ENCODE measurements around the gene CDC14A. TPM values are rescaled to one million over a fixed set of nuclear protein-coding genes. Genes with fewer than 3 reads are reported as not detected.
"Not testable (repeated sequence)": the region's sequence is repeated elsewhere in the genome, so short reads cannot be mapped to it uniquely, and the experiment has no call there.

Gene CDC14A
- polyA plus RNA-seq, 1 donor from 2014 or later: 11.5 TPM

DNA sequence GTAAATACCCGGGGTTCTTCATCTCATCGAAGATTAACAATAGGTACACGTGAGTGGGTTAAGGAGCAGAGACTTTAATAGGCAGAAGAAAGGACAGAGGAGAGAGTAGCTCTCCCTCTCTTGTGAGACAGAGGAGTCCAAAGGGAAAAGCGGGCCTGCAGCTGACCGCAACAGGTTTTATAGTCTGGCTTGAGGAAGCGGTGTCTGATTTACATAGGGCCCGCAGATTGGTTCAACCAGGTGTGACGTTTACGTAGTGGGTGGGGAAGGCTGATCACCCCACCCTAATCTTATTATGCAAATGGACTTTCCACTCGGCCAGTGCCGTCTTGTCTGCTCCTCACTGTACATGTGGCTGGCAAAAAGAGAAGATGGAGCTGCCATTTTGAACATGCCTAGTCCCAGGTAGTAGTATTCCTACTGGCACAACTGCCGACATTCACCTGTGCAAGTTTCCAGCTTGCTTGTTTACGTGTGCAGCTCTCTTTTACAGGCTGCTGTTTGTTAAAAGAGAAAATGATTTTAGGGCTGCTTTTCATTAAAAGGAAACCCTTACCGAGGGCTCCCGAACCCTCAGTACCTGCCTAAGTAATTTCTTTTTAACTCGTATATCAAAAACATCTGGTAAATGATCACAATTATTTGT, 10.6 kb downstream of the CDC14A start:
- peaks cover 15% of the 10 kb centered on the region for H3K36me3 Mint-ChIP-seq
- peaks cover 0 to 2% (median 0%) of the 10 kb centered on the region in 3 donors for H3K9me3 Mint-ChIP-seq
- H3K4me3 Mint-ChIP-seq: no peak overlapping the region
- H3K27ac Mint-ChIP-seq: no peak overlapping the region
- H3K4me1 Mint-ChIP-seq: peaks cover 36 to 52% (median 36%) of the 10 kb centered on the region in 3 donors
- H3K27me3 Mint-ChIP-seq: no peaks in the 10 kb centered on the region

DNA sequence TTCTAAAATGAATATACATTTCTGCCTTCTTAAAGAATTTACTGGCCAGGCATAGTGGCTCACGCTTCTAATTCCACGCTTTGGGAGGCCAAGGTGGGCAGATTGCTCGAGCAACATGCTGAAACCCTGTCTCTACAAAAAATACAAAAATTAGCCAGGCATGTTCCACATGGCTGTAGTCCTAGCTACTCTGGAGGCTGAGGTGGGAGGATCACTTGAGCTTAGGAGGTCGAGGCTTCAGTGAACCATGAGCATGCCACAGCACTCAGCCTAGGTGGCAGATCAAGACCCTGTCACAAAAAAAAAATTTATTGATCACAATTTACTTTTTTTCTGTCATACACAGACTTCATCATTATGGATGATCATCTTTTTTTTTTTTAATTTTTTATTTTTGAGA, 11.5 kb downstream of the CDC14A start:
- peaks cover 0 to 2% (median 0%) of the 10 kb centered on the region in 3 donors for H3K9me3 Mint-ChIP-seq
- H3K36me3 Mint-ChIP-seq: peaks cover 20% of the 10 kb centered on the region
- no peaks in the 10 kb centered on the region for H3K27me3 Mint-ChIP-seq
- H3K27ac Mint-ChIP-seq: no peak overlapping the region
- peaks cover 32 to 48% (median 36%) of the 10 kb centered on the region in 3 donors for H3K4me1 Mint-ChIP-seq
- no peak overlapping the region for H3K4me3 Mint-ChIP-seq

DNA sequence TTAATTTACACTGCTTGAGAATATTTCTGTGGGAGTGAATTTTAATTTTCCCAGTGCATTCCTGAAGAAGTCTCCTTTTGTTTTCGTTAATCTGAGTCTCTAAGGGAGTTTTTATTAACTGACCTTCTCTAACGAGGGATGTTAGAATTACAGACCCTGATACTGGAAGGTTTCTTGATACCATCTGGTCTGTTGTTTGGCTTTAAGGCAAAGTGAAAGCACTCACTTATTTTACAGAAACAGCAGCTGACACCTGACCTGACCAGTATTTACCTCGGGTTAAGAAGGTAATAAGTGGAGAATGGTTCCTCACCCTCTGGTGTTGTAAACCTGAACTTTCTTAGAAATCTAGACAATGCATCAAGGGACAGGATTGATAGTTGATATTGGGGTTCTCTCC, 12.4 kb downstream of the CDC14A start:
- Mint-ChIP-seq H3K36me3 (peaks cover 24% of the 10 kb centered on the region), H3K9me3 (peaks cover 0 to 2% (median 0%) of the 10 kb centered on the region in 3 donors), H3K4me1 (peaks cover 30 to 43% (median 33%) of the 10 kb centered on the region in 3 donors), H3K27ac (peak overlapping the region in 2 of 3 donors; percentile 33 to 80), H3K4me3 (no peak overlapping the region), H3K27me3 (no peaks in the 10 kb centered on the region)

DNA sequence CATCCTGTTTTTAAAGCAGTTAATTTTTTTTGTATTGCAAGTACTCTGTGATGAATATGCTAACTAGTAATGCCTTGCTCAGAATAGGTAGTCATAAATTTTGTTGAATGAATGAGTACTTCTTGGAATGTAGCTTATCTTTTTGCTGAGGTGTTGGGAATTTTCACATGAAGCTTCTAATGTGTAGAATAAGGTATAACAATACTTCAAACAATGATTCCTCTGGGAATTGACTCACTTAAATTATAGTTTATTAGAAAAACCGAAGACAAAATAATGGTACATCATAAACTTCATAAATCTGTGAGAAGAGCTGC, 13.9 kb downstream of the CDC14A start:
- peaks cover 24% of the 10 kb centered on the region for H3K36me3 Mint-ChIP-seq

DNA sequence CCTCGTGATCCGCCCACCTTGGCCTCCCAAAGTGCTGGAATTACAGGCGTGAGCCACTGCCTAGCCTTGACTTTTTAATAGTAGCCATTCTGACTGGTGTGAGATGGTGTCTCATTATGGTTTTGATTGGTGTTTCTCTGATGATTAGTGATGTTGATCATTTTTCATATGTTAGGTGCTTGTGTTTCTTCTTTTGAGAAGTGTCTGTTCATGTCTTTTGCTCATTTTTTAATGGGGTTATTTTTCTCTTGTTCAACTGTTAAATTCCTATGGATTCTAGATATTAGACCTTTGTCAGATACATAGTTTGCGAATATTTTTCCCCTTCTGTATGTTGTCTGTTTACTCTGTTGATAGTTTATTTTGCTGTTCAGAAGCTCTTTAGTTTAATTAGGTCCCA, 17.0 kb downstream of the CDC14A start:
- not testable (repeated sequence) for H3K4me3 Mint-ChIP-seq, H3K27ac Mint-ChIP-seq, H3K27me3 Mint-ChIP-seq, H3K9me3 Mint-ChIP-seq
- H3K36me3 Mint-ChIP-seq: peaks cover 19% of the 10 kb centered on the region
- peaks cover 35 to 47% (median 35%) of the 10 kb centered on the region in 3 donors for H3K4me1 Mint-ChIP-seq

More for the DNA sequence above, 13.9 kb downstream of the CDC14A start:
- Mint-ChIP-seq H3K9me3 (peaks cover 0 to 2% (median 0%) of the 10 kb centered on the region in 3 donors), H3K4me1 (peaks cover 35 to 47% (median 36%) of the 10 kb centered on the region in 3 donors), H3K4me3 (no peak overlapping the region), H3K27ac (peak overlapping the region in 2 of 3 donors; percentile 19 to 51), H3K27me3 (no peaks in the 10 kb centered on the region)

DNA sequence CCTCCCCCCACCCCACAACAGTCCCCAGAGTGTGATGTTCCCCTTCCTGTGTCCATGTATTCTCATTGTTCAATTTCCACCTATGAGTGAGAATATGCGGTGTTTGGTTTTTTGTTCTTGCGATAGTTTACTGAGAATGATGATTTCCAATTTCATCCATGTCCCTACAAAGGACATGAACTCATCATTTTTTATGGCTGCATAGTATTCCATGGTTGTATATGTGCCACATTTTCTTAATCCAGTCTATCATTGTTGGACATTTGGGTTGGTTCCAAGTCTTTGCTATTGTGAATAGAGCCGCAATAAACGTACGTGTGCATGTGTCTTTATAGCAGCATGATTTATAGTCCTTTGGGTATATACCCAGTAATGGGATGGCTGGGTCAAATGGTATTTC, 21.6 kb downstream of the CDC14A start:
- H3K4me3 Mint-ChIP-seq, H3K27me3 Mint-ChIP-seq, H3K27ac Mint-ChIP-seq, H3K9me3 Mint-ChIP-seq: not testable (repeated sequence)
- H3K4me1 Mint-ChIP-seq: peaks cover 24 to 44% (median 44%) of the 10 kb centered on the region in 3 donors
- H3K36me3 Mint-ChIP-seq: peaks cover 15% of the 10 kb centered on the region

DNA sequence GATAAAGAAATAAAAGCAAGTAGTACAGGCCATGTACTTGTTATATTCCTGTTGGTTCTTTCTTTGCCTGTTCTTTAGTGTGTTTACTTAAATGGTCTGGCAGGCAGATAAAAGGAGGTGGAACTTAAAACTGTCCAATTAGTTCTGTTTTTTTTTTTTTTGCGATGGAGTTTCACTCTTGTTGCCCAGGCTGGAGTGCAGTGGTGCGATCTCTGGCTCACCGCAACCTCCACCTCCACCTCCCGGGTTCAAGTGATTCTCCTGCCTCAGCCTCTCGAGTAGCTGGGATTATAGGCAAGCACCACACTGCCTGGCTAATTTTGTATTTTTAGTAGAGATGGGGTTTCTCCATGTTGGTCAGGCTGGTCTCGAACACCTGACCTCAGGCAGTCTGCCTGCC, 24.6 kb downstream of the CDC14A start:
- H3K36me3 Mint-ChIP-seq: peaks cover 21% of the 10 kb centered on the region
- H3K27me3 Mint-ChIP-seq, H3K4me3 Mint-ChIP-seq, H3K9me3 Mint-ChIP-seq: not testable (repeated sequence)
- peak overlapping the region in 1 of 3 donors; percentile 83 for H3K27ac Mint-ChIP-seq
- H3K4me1 Mint-ChIP-seq: peaks cover 20 to 46% (median 46%) of the 10 kb centered on the region in 3 donors

DNA sequence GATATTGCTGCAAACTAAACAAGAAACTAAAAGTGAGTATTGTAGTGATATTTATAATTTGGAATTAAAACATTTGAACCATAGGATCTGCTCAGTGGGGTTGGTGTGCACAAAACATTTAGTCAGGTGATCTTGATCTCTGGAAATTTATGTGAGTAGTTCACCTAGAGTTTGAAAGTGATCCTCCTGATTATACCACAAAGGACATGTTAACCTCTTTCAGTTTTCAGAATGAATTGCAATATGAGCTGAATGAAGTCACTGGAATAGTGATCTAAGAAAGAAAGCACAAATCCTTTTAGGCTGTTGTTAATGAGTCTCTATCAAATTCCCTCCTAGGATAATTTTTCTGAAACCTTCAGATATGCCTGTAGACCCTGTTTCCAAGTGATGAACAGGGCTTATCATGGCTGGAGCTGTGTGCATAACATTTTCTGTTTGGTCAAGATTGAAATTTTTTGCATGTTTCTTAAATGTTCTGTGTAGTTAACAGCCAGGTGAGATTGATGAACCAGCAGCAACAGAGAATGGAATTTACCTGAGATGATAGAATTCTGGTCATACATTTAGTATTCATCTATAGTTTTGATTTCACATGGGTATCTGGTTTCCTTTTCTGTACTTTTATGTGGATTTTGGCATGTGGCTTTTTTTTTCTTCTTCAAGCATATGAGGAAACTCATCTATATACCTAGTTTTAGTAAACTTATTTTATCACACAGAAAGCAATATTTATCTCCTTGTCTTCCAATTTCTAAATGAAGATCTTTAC, 25.5 kb downstream of the CDC14A start:
- Mint-ChIP-seq H3K4me3 (no peak overlapping the region), H3K9me3 (peaks cover 0 to 7% (median 0%) of the 10 kb centered on the region in 3 donors), H3K4me1 (peaks cover 20 to 46% (median 44%) of the 10 kb centered on the region in 3 donors), H3K36me3 (peaks cover 20% of the 10 kb centered on the region), H3K27ac (peak overlapping the region in 2 of 3 donors; percentile 3 to 31), H3K27me3 (no peaks in the 10 kb centered on the region)

DNA sequence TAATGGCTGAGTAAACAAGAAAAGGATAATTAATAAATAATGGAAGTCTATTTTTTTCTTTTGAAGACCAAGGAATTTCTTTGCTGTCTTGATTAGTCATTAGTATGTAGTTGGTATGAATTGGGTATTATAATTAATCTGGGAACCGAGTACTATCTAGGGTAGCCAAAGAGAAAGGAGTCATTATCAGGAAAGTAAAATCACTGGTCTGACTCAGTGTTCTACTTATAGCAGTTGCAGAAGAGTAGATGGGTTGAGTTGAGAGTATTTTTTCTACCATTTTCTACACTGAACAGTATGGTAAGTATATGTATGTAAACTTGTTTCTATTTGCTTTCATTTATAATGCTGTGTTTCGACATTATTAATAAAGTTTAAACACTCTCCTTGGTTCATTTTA, 26.6 kb downstream of the CDC14A start:
- Mint-ChIP-seq H3K4me3 (no peak overlapping the region), H3K27me3 (no peaks in the 10 kb centered on the region), H3K36me3 (peaks cover 21% of the 10 kb centered on the region), H3K27ac (peak overlapping the region in 1 of 3 donors; percentile 50), H3K4me1 (peaks cover 22 to 52% (median 49%) of the 10 kb centered on the region in 3 donors), H3K9me3 (peaks cover 0 to 7% (median 0%) of the 10 kb centered on the region in 3 donors)

DNA sequence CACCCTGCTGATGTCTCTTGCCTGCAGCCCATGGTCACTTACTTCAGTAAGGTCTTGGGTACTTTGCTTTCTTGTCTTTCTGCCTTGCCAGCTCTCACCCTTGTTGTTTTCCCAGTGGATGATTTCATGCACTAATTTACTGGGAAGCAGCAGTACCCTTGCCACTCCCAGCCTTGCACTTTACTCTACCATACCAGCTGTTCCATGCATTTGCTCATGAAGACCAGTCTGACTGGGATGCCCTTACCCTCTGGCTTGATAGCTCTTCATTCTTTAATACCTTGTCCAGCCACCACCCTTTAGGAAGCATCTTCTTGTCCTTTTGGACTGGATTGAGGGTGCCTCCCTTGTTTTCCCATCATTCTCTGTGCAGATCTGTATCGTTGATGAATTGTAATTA, 28.3 kb downstream of the CDC14A start:
- Mint-ChIP-seq H3K9me3 (no peaks in the 10 kb centered on the region), H3K4me3 (peak overlapping the region in 1 of 4 donors; percentile 25), H3K27ac (peak overlapping the region in 1 of 3 donors; percentile 9), H3K27me3 (no peaks in the 10 kb centered on the region), H3K4me1 (peaks cover 17 to 55% (median 46%) of the 10 kb centered on the region in 3 donors), H3K36me3 (peaks cover 16% of the 10 kb centered on the region)

DNA sequence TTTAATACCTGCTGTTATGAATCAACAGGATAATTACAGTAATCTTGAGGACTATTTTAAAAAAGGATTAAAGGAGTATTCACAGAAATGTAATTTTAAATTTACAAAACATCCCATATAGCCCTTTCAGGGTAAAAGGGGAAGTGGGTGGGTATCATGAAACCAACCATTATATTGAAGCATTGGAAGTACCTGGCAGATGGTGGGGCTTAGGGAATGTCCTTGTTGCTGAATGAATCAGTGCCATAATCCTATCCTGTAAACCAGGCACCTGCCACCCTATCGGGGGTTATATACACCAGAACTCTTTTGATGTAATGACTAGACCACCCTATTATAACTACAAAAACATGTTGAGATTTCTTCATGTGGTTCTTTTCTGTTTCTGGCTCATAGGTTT, 30.4 kb downstream of the CDC14A start:
- Mint-ChIP-seq H3K4me1 (peaks cover 25 to 64% (median 50%) of the 10 kb centered on the region in 3 donors), H3K27ac (peak overlapping the region in 1 of 3 donors; percentile 19), H3K9me3 (no peaks in the 10 kb centered on the region), H3K36me3 (peaks cover 13% of the 10 kb centered on the region), H3K27me3 (no peaks in the 10 kb centered on the region), H3K4me3 (no peak overlapping the region)

DNA sequence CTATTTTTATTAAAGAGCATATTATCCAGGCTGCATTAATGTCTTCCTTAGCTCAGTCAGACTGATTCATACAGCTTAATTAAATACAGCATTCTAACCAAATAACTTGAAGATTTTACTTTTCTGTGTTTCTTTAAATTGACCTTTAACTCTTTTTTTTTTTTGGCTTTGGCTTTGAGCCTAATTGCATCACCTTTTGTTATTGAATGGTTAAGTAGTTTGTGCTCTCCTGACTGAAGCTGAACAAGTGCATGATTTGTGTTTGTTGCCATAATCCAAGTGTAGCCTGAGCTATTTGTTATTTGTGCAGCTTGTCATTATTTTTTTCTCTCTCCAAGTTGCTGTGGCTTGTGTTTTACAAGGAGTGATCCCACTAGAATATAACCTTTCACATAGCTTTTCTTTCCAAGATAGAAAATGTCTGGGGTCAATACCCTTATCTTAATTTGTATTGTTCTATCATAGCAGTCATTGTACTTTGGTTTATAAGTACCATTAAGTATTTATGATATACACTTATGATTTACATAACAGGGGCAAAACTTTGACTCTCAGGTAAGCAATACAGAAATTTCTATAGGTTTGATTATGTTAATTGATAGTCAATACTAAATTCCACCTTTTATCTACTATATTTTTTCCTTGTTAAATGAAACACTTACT, 31.6 kb downstream of the CDC14A start:
- no peak overlapping the region for H3K4me3 Mint-ChIP-seq

DNA sequence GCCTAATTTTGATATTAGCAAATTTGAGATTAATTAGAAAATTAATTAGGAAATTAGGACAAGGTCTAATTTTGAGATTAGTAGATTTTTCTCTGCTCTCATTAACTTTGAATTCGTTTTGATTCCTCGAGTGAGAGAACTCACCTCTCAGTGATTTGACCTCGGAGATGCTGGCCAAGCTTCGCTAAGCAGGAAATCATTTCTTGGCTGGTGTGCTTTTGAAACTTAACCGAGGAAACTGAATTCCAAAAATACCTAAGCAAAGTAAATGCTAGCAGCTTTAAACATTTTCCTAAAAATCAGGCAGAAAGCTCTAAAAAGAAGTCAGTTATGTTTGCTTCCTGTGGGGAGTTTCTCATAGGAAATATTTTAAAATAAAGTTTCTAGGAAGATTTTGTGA, 34.9 kb downstream of the CDC14A start:
- Mint-ChIP-seq H3K36me3 (peaks cover 7% of the 10 kb centered on the region), H3K9me3 (no peaks in the 10 kb centered on the region), H3K27me3 (no peaks in the 10 kb centered on the region), H3K4me3 (peak overlapping the region in 3 of 4 donors; percentile 32 to 82 (median 56)), H3K4me1 (peaks cover 20 to 69% (median 35%) of the 10 kb centered on the region in 3 donors), H3K27ac (peak overlapping the region in 1 of 3 donors; percentile 60)

More for the DNA sequence above, 31.6 kb downstream of the CDC14A start:
- Mint-ChIP-seq H3K27me3 (no peaks in the 10 kb centered on the region), H3K36me3 (peaks cover 13% of the 10 kb centered on the region), H3K27ac (peak overlapping the region in 1 of 3 donors; percentile 17), H3K9me3 (no peaks in the 10 kb centered on the region), H3K4me1 (peaks cover 25 to 68% (median 46%) of the 10 kb centered on the region in 3 donors)

DNA sequence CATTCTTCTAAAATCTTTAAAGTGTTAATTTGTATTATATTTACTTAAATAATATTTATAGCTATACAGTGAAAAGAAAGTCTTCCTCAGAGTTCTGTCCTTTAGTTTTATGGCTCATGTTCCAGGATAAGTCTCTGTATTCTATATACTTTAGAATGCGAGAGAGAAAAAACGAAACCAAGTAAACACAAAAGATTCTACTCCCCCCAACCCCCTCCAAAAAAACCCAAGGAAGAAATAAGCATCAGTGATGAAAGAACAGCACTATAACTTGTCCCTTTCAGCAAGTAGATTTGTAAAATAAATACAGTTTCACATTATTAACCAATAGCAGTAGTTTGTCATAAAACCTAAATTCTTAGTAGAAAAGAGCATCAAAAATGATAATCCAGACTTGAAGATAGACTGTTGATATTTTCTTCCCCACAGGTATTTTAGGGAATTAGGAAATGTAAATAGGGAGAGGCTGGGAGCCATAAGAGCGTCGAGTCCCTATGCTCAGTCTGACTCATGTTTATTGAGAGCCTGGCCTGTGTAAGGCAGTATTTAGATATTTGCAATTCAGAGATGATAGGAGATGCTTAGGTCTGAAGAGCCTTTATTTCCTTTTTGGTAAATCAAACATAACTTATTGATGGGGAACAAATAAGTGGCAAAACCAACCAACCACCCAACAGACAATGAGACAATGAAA, 35.5 kb downstream of the CDC14A start:
- H3K27ac Mint-ChIP-seq: peak overlapping the region in 2 of 3 donors; percentile 19 to 51
- peaks cover 18 to 67% (median 34%) of the 10 kb centered on the region in 3 donors for H3K4me1 Mint-ChIP-seq
- peaks cover 8% of the 10 kb centered on the region for H3K36me3 Mint-ChIP-seq
- peak overlapping the region in 3 of 4 donors; percentile 49 to 61 (median 60) for H3K4me3 Mint-ChIP-seq
- H3K9me3 Mint-ChIP-seq: no peaks in the 10 kb centered on the region
- H3K27me3 Mint-ChIP-seq: no peaks in the 10 kb centered on the region

Measured in IgD-negative memory B cell (primary cell).